Mesodermal cell (in vitro differentiated cells): ENCODE results near the gene TIAL1.
"Not testable (repeated sequence)": the region's sequence is repeated elsewhere in the genome, so short reads cannot be mapped to it uniquely, and the experiment has no call there.

Source experiments
- H3K27ac ChIP-seq: 2 replicates; pipeline ENCODE4 v1.7.0; 2013; ENCODE audit warnings: mild to moderate bottlenecking, low read depth, low read length, moderate library complexity; ENCODE audit not compliant: severe bottlenecking
- H3K36me3 ChIP-seq: 2 replicates; pipeline ENCODE4 v1.7.1; 2013; ENCODE audit warnings: mild to moderate bottlenecking, low read length, moderate library complexity; ENCODE audit not compliant: control insufficient read depth, insufficient read depth
- H3K4me1 ChIP-seq: one replicate; pipeline ENCODE4 v1.7.1; 2013; ENCODE audit warnings: mild to moderate bottlenecking, low read length; ENCODE audit not compliant: insufficient read depth, control insufficient read depth, poor library complexity, severe bottlenecking
- H3K4me3 ChIP-seq: 2 replicates; pipeline ENCODE4 v1.7.0; 2013; ENCODE audit warnings: low read length, control low read depth, mild to moderate bottlenecking; ENCODE audit not compliant: insufficient read depth, poor library complexity, severe bottlenecking; ENCODE audit errors: extremely low read depth
- H3K9me3 ChIP-seq: 2 replicates; pipeline ENCODE4 v1.7.1; 2013; ENCODE audit warnings: mild to moderate bottlenecking, low read length, moderate library complexity; ENCODE audit not compliant: control insufficient read depth
- WGBS, 2 experiments: methylation state at CpG; one replicate each; pipeline ENCODE4 v1.1.5; 2013; ENCODE audit warnings: missing lambda C conversion rate in 2 of 2; ENCODE audit not compliant: insufficient coverage in 2 of 2; 5-methylcytosine and 5-hydroxymethylcytosine counted together

Gene TIAL1

DNA sequence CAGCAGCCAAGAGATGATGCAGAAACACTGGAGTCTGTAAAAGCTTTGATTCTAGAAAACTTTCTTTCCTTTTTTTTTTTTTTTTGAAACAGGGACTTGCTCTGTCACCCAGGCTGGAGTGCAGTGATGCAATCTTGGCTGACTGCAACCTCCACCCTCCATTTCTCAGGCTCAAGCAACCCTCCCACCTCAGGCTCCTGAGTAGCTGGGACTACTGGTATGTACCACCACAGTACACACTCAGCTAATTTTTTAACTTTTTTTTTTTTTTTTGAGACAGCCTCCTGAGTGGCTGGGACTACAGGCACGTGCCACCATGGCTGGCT lies 37.4 kb upstream of the TIAL1 start:
- no peaks in the 10 kb centered on the region for H3K36me3 ChIP-seq
- H3K4me3 ChIP-seq, result no peak overlapping the region
- H3K4me1 ChIP-seq, result no peaks in the 10 kb centered on the region
- no CpG with 5 or more reads among the region's 1 CpG for WGBS, 2 experiments
- no peaks in the 10 kb centered on the region for H3K9me3 ChIP-seq
- H3K27ac ChIP-seq, result no peak overlapping the region

DNA sequence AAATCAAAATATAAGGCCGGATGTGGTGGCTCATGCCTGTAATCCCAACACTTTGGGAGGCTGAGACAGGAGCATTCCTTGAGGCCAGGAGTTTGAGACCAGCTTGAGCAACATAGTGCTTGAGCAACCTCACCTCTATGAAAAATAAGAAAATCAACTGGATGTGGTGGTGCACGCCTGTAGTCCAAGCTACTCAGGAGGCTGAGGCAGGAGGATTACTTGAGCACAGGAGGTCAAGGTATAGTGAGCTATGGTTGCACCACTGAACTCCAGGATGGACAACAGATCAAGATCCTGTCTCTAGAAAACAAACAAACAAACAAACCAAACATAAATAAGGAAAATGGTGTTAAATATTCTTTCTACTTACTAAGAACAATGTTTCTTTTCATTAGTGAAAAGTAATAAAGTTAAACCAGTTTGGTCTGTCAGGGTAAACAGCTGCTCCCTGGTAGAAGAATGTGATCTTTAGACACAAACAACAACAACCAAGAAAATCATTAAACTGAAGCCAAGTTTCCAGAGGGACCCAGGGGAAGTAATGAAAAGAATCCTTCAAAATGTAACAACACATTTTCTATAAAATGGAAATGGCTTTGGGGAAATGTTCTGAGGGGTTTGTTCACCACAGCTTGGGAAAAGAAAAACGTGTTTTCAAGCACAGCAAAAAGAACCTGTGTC lies 36.9 kb upstream of the TIAL1 start:
- H3K4me1 ChIP-seq, result no peaks in the 10 kb centered on the region
- 89 to 100% methylated on average over 1 to 2 of the region's 3 CpGs for WGBS, 2 experiments
- no peak overlapping the region for H3K27ac ChIP-seq
- H3K9me3 ChIP-seq, result no peaks in the 10 kb centered on the region
- no peaks in the 10 kb centered on the region for H3K36me3 ChIP-seq
- no peak overlapping the region for H3K4me3 ChIP-seq

DNA sequence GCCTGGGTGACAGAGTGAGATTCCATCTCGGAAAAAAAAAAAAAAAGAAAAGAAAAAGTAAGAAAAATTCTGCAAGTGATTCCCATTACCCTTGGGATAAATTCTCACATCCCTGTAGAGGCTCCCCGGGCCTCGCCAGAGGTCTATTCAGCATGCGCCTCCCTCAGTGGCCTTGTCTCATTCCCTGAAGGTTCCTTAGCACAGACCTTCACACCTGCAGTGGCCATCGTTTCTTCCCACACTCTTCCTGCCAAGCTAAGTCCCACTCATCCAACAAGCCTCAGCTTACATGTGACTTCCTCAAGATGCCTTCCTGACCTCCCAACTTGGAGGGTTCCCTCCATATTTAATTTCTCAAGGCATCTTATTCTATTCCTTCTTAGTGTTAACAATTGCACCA lies 33.5 kb upstream of the TIAL1 start:
- no peaks in the 10 kb centered on the region for H3K4me1 ChIP-seq
- 85 to 86% methylated on average over 4 of the region's 5 CpGs for WGBS, 2 experiments
- no peaks in the 10 kb centered on the region for H3K9me3 ChIP-seq

DNA sequence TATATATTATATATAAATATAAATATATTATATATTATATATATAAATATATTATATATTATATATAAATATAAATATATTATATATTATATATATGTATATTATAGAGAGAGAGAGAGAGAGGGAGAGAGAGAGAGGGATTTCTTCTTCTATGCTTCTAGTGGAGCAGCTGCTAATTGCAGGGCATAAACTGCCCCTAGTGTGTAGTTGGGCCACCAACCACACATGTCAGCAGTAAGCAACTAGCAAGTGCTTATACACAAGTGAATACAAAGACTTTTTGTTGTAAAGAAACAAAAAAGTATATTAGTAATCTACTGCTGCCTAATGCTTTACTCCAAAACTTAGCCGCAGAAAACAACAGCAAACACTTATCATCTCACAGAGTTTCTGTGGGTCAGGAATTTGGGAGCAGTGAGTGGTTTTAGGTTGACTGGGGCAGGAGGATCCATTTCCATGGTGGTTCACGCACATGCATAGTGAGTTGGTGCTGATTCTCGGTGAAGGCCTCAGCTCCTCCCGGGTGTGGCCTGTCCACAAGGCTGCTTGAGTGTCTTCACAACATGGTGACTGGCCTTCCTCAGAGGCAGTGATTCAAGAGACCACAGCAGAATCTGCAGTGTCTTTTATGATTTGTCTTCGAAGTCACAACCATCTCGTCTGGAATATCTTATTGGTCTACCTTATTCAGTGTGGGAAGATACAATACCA lies 29.0 kb upstream of the TIAL1 start:
- WGBS, 2 experiments, result 96 to 97% methylated on average over 5 of the region's 6 CpGs
- H3K9me3 ChIP-seq, result no peaks in the 10 kb centered on the region

More for the DNA sequence above, 33.5 kb upstream of the TIAL1 start:
- no peak overlapping the region for H3K27ac ChIP-seq
- no peak overlapping the region for H3K4me3 ChIP-seq
- H3K36me3 ChIP-seq, result no peaks in the 10 kb centered on the region

DNA sequence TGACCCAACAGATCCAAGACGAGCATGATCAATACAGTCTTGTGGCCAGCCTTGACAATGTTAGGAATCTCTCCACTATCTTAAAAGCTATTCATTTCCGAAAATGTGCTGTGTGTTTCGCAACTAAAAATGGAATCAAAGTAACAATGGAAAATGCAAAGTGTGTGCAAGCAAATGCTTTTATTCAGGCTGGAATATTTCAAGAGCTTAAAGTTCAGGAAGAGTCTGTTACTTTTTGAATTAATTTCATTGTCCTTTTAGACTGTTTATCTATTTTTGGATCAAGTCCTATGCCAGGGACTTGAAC lies 24.3 kb upstream of the TIAL1 start:
- Histone ChIP-seq H3K4me1 (peaks cover 22% of the 10 kb centered on the region), H3K27ac (peak overlapping the region; percentile 89), H3K36me3 (no peaks in the 10 kb centered on the region), H3K4me3 (no peak overlapping the region), H3K9me3 (no peaks in the 10 kb centered on the region)
- WGBS, 2 experiments, result 77 to 78% methylated on average over 2 to 3 of the region's 3 CpGs

More for the DNA sequence above, 29.0 kb upstream of the TIAL1 start:
- no peaks in the 10 kb centered on the region for H3K36me3 ChIP-seq
- no peak overlapping the region for H3K27ac ChIP-seq
- no peak overlapping the region for H3K4me3 ChIP-seq
- peaks cover 5% of the 10 kb centered on the region for H3K4me1 ChIP-seq

DNA sequence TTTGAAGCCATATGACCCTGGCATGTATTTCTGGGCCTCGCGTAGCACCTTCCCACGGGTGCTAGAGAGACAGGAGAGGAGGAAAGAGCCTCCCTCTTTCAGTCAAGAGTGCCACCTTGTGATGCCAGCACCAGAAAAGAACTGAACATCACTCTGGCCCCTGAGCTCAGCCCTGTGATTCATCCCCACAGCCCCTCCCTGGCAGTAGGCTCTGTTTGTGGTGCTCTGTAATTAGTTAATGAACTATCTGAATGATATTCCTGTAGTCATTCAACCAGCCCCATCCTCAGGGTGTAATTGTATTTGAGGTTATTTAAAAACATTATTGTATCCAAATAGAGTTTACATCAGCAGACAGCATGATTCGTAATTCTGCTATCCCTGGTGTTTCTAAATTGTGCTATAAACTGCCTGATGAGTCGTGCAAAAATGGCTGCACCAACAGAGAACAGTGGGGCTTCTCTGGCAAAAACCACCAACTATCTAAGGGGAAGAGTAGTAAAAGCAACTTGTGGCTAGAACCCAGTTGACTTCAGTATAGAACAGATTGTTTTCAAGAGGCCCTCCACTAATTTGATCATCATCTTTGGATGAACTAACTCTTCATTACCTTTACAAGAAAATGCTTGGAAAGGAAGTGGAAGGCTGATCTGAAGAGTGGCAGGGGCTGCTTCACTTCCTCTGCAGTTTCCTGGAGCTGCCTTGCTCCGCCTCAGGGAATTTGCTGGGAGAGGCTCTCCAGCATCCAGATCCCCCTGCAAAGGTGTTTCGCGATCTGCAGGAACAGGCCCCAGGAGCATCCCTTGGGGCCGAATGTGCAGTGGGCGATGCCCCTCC lies 23.7 kb upstream of the TIAL1 start:
- peak overlapping the region; percentile 89 for H3K27ac ChIP-seq
- 83 to 86% methylated on average over 9 to 10 of the region's 10 CpGs for WGBS, 2 experiments

DNA sequence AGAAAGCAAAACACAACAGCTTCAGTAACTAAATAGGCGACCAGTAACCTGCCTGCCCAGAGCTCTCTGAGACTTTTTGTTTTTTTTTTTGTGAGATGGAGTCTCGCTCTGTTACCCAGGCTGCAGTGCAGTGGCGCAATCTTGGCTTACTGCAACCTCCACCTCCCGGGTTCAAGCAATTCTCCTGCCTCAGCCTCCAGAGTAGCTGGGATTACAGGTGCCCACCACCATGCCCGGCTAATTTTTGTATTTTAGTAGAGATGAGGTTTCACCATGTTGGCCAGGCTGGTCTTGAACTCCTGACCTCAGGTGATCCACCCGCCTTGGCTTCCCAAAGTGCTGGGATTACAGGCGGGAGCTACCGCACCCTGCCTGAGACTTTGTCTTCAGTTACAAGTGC lies 23.0 kb upstream of the TIAL1 start:
- H3K9me3 ChIP-seq, H3K4me3 ChIP-seq, H3K36me3 ChIP-seq: not testable (repeated sequence)
- 93 to 96% methylated on average over 5 of the region's 8 CpGs for WGBS, 2 experiments
- peak overlapping the region; percentile 89 for H3K27ac ChIP-seq
- H3K4me1 ChIP-seq, result peaks cover 22% of the 10 kb centered on the region

More for the DNA sequence above, 23.7 kb upstream of the TIAL1 start:
- Histone ChIP-seq H3K9me3 (no peaks in the 10 kb centered on the region), H3K4me1 (peaks cover 22% of the 10 kb centered on the region), H3K4me3 (no peak overlapping the region), H3K36me3 (no peaks in the 10 kb centered on the region)

DNA sequence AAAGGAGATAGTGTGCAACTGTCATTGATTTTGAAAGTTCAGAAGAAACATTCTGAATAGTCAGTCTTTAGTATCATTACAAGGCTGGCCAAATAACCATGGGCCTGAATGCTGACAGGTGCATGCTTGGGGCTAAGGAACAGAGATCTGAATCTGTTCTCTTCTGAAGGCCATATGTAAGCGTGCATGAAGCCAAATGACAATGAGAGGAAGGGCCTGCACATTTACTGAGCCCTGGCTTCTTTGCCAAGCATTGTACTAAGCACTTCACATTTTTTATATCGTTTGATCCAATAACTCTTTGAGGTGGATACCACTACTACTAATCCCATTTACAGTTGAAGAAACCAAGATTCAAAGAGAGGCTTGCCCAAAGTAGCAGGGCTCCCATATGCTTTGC lies 22.5 kb upstream of the TIAL1 start:
- H3K4me3 ChIP-seq, result no peak overlapping the region
- no peaks in the 10 kb centered on the region for H3K36me3 ChIP-seq
- 92 to 94% methylated on average over 2 of the region's 2 CpGs for WGBS, 2 experiments
- H3K9me3 ChIP-seq, result no peaks in the 10 kb centered on the region
- H3K4me1 ChIP-seq, result peaks cover 22% of the 10 kb centered on the region
- no peak overlapping the region for H3K27ac ChIP-seq

DNA sequence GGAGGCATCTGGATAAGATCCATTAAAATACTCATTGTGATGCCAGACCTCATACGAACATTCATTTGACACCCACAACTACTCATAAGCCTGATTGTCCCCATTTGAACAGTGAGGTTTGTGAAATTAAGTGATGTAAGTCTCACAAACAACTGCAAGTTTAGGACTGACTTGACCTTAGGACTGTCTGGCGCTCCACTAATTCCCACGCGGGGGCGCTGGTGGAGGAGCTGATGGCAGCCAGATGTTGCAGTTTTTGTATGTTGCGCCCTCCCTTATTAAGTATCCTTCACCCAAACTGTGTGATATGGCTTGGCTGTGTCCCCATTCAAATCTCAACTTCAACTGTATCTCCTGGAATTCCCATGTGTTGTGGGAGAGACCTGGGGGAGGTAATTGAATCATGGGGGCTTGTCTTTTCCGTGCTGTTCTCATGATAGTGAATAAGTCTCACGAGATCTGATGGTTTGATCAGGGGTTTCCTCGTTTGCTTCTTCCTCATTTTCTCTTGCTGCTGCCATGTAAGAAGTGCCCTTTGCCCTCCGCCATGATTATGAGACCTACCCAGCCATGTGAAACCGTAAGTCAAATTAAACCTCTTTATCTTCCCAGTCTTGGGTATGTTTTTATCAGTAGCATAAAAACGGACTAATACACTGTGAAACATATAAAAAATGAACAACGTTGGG lies 20.3 kb upstream of the TIAL1 start:
- 84 to 86% methylated on average over 7 to 8 of the region's 13 CpGs for WGBS, 2 experiments

DNA sequence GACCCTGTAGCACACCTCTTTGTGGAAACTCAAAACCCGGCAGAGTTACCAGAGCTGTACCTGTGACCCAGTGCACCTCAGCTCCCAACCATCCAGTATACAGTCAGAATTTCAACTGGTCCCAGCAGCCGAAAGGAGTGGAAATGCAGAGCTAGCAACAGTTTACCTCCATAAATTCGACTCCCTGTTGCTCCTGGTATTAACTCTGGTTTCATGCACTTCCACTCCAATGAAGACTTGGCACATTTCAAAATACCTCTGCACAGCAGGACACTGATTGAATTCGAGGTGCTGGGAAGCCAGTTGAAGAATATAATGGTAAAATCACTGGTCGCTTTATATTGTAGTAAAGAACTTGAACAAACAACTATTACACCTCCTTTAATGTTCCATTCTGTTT lies 17.9 kb upstream of the TIAL1 start:
- Histone ChIP-seq H3K27ac (no peak overlapping the region), H3K36me3 (no peaks in the 10 kb centered on the region), H3K4me1 (peaks cover 8% of the 10 kb centered on the region), H3K9me3 (peaks cover 4% of the 10 kb centered on the region), H3K4me3 (no peak overlapping the region)
- 82 to 91% methylated on average over 3 of the region's 5 CpGs for WGBS, 2 experiments

More for the DNA sequence above, 20.3 kb upstream of the TIAL1 start:
- H3K4me3 ChIP-seq, result no peak overlapping the region
- H3K9me3 ChIP-seq, result no peaks in the 10 kb centered on the region
- H3K27ac ChIP-seq, result no peak overlapping the region
- peaks cover 22% of the 10 kb centered on the region for H3K4me1 ChIP-seq
- H3K36me3 ChIP-seq, result no peaks in the 10 kb centered on the region
